Large intestine (tissue), 12 donors: ENCODE results near the gene CHMP2B. TPM values are rescaled to one million over a fixed set of nuclear protein-coding genes. Genes with fewer than 3 reads are reported as not detected.

Source experiments
- DNase-seq, 2 donors: peaks; one replicate each; pipeline versions ENCODE4 v3.0.0 to v3.0.0-alpha.2; 2013
- H3K27ac ChIP-seq: one replicate; pipeline ENCODE4 v1.5.1; 2013; ENCODE audit warnings: low read length
- H3K27me3 ChIP-seq: 2 replicates; pipeline ENCODE4 v1.6.1; 2013; ENCODE audit warnings: low read length; ENCODE audit not compliant: control insufficient read depth, insufficient read depth
- H3K36me3 ChIP-seq: 2 replicates; pipeline ENCODE4 v1.6.1; 2013; ENCODE audit warnings: low read length; ENCODE audit not compliant: control insufficient read depth, insufficient read depth
- H3K4me1 ChIP-seq: one replicate; pipeline ENCODE4 v1.6.1; 2013; ENCODE audit warnings: low read length; ENCODE audit not compliant: control insufficient read depth, insufficient read depth
- H3K4me3 ChIP-seq: one replicate; pipeline ENCODE4 v1.5.1; 2013; ENCODE audit warnings: low read length
- H3K9me3 ChIP-seq: one replicate; pipeline ENCODE4 v1.6.1; 2013; ENCODE audit warnings: mild to moderate bottlenecking, low read depth, low read length, moderate library complexity; ENCODE audit not compliant: control insufficient read depth
- WGBS: methylation state at CpG from one replicate; pipeline ENCODE4 v1.1.5; 2013; ENCODE audit warnings: low lambda C conversion rate; ENCODE audit not compliant: insufficient coverage; 5-methylcytosine and 5-hydroxymethylcytosine counted together
- long read RNA-seq, 11 donors: transcript quantifications; one replicate each; lab custom pipeline, GENCODE V29; 2026
- polyA plus RNA-seq: library from polyadenylated mRNA; unstranded; fragments of 120-200 nt; gene quantifications from one replicate; pipeline ENCODE4 v1.2.1, GENCODE V29; 2013

CHMP2B gene, protein sequence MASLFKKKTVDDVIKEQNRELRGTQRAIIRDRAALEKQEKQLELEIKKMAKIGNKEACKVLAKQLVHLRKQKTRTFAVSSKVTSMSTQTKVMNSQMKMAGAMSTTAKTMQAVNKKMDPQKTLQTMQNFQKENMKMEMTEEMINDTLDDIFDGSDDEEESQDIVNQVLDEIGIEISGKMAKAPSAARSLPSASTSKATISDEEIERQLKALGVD
- polyA plus RNA-seq = 65.6 TPM
- long read RNA-seq, donor 1, transcript CHMP2B-201 (6 exons, 2,557 nt) = major isoform, 20 of 42 reads
- long read RNA-seq, donor 1, partial matches to known transcripts = 22 of 42 reads
- long read RNA-seq, donor 1, other reads (novel, unspliced or antisense) = 0 of 42 reads
- long read RNA-seq, donor 2, transcript CHMP2B-201 (6 exons, 2,557 nt) = major isoform, 51 of 87 reads
- long read RNA-seq, donor 2, partial matches to known transcripts = 32 of 87 reads
- long read RNA-seq, donor 2, other reads (novel, unspliced or antisense) = 0 of 87 reads
- long read RNA-seq, donor 3 = 0 reads
- long read RNA-seq, donor 4, transcript CHMP2B-201 (6 exons, 2,557 nt) = major isoform, 10 of 10 reads
- long read RNA-seq, donor 4, partial matches to known transcripts = 0 of 10 reads
- long read RNA-seq, donor 4, other reads (novel, unspliced or antisense) = 0 of 10 reads
- long read RNA-seq, donor 5, transcript CHMP2B-201 (6 exons, 2,557 nt) = major isoform, 18 of 18 reads
- long read RNA-seq, donor 5, partial matches to known transcripts = 0 of 18 reads
- long read RNA-seq, donor 5, other reads (novel, unspliced or antisense) = 0 of 18 reads
- long read RNA-seq, donor 6, transcript CHMP2B-201 (6 exons, 2,557 nt) = major isoform, 45 of 45 reads
- long read RNA-seq, donor 6, partial matches to known transcripts = 0 of 45 reads
- long read RNA-seq, donor 6, other reads (novel, unspliced or antisense) = 0 of 45 reads
- long read RNA-seq, donor 7, transcript CHMP2B-201 (6 exons, 2,557 nt) = major isoform, 16 of 19 reads
- long read RNA-seq, donor 7, partial matches to known transcripts = 0 of 19 reads
- long read RNA-seq, donor 7, other reads (novel, unspliced or antisense) = 0 of 19 reads
- long read RNA-seq, donor 8, transcript CHMP2B-201 (6 exons, 2,557 nt) = major isoform, 53 of 86 reads
- long read RNA-seq, donor 8, partial matches to known transcripts = 32 of 86 reads
- long read RNA-seq, donor 8, other reads (novel, unspliced or antisense) = 0 of 86 reads
- long read RNA-seq, donor 9, transcript CHMP2B-201 (6 exons, 2,557 nt) = major isoform, 33 of 35 reads
- long read RNA-seq, donor 9, partial matches to known transcripts = 0 of 35 reads
- long read RNA-seq, donor 9, other reads (novel, unspliced or antisense) = 0 of 35 reads
- long read RNA-seq, donor 10, transcript CHMP2B-201 (6 exons, 2,557 nt) = major isoform, 45 of 46 reads
- long read RNA-seq, donor 10, partial matches to known transcripts = 0 of 46 reads
- long read RNA-seq, donor 10, other reads (novel, unspliced or antisense) = 0 of 46 reads
- long read RNA-seq, donor 11, transcript CHMP2B-201 (6 exons, 2,557 nt) = major isoform, 24 of 25 reads
- long read RNA-seq, donor 11, partial matches to known transcripts = 0 of 25 reads
- long read RNA-seq, donor 11, other reads (novel, unspliced or antisense) = 0 of 25 reads

DNA sequence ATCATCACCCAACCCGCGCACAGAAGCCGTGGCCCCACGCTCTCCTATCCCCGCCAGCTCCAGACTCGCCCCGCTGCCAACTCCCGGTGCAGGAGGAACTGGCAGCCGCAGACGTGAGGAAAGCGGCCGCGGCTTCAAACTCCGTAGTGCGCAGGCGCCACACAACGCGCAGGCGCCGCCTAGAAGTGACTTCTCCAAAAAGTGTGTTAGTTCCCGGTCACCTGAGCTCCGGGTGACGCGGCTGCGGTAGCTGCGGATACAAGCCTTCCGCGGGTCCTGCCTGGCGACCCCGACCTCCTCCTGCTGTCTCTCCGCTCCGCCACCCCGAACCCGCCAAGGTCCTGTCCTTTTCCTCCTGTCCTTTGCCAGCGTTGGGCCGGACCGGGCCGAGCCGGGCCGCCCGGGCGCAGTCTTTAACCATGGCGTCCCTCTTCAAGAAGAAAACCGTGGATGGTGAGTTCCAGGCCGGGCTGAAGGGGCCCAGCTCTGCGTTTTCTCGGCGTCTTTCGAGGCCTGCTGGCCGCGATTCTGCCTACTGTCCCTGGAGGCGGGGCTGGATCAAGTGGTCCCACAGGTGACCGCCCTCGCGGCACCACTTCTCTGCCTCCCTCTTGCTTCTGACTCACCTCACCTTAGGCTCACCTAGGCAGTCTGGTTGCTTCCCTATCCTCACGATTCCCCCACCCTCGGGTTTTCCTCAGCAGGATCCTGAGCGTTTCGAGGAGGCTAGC lies at the start of gene CHMP2B:
TSS of gene CHMP2B (plus strand) at position 206 of the 731 bp plus-strand sequence. CDS start at position 420, 214 bp downstream.
- H3K4me3 ChIP-seq = peak within 1 kb of the TSS; percentile 95
- peak; percentile 95 to 96 for DNase-seq
- H3K27me3 ChIP-seq = no peaks in the 10 kb centered on the region
- H3K4me1 ChIP-seq = peaks cover 8% of the 10 kb centered on the region
- peak within 1 kb of the TSS; percentile 98 for H3K27ac ChIP-seq
- WGBS = no CpG with 5 or more reads among the region's 59 CpGs
- H3K9me3 ChIP-seq = peaks cover 2% of the 10 kb centered on the region
- H3K36me3 ChIP-seq = no peaks in the 10 kb centered on the region

DNA sequence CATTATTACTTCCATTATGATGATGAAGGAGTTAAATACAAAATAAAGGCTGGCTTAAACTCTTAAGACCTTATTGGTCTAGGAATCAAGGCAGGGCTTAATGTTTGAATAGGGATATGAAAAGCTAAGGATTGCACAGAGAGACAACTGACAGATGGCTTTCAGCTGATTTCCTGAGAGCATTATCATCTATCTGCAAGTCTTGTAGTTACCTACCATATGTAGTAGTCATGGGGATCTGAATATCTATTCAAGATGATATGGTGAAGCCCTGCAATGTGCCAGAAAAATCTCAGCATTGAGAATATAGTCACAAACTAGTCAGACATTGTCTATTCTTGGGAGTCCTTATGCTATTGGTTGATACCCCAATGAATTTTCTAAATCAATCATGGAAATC lies 47.5 kb upstream of the CHMP2B start:
- H3K36me3 ChIP-seq = no peaks in the 10 kb centered on the region
- DNase-seq = no peak
- no peaks in the 10 kb centered on the region for H3K9me3 ChIP-seq
- no peaks in the 10 kb centered on the region for H3K4me1 ChIP-seq
- H3K27ac ChIP-seq = no peak overlapping the region
- H3K27me3 ChIP-seq = no peaks in the 10 kb centered on the region
- no peak overlapping the region for H3K4me3 ChIP-seq

DNA sequence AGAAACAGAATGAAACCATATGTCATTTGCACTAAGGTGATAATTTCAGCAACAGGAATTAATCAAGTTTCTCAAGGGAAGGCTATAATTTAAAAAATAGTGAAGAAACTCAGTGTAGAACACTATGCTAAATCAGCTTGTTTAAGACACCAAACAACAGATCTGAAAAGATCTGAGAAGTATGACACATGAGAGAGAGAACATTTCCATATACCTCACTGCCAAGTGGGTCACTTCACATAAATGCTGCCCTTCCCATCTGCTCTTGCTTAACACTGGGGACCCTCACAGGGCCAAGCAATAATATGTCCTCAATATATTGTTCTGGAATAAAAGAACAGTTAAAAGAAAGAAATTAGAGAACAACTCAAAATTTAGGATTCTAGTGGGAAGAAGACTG lies 45.6 kb upstream of the CHMP2B start:
- H3K4me1 ChIP-seq = no peaks in the 10 kb centered on the region
- H3K27me3 ChIP-seq = no peaks in the 10 kb centered on the region
- DNase-seq = no peak
- no peaks in the 10 kb centered on the region for H3K9me3 ChIP-seq
- H3K36me3 ChIP-seq = no peaks in the 10 kb centered on the region
- H3K27ac ChIP-seq = no peak overlapping the region
- H3K4me3 ChIP-seq = no peak overlapping the region

DNA sequence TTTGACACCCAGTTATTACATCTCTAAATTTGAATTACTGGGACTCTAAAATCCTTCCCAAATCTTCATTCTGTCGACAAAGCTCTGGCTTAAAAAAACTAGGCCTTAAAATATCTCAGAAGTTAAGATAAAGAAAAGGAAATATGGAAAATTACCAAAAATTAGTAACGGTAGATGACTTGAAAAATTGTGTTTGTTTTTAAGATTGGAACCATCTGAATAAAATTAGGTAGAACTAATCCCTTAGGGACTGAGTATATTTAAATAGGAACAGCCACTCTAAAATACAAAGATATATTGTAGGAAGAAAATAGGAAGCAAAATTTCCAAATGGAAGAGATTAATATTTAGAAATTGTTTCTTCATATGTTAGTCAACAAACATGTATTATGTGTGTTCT lies 45.1 kb upstream of the CHMP2B start:
- Histone ChIP-seq H3K4me3 (no peak overlapping the region), H3K4me1 (no peaks in the 10 kb centered on the region), H3K36me3 (no peaks in the 10 kb centered on the region), H3K9me3 (no peaks in the 10 kb centered on the region), H3K27ac (no peak overlapping the region), H3K27me3 (no peaks in the 10 kb centered on the region)
- 74% methylated on average over 2 of the region's 2 CpGs for WGBS
- no peak for DNase-seq

DNA sequence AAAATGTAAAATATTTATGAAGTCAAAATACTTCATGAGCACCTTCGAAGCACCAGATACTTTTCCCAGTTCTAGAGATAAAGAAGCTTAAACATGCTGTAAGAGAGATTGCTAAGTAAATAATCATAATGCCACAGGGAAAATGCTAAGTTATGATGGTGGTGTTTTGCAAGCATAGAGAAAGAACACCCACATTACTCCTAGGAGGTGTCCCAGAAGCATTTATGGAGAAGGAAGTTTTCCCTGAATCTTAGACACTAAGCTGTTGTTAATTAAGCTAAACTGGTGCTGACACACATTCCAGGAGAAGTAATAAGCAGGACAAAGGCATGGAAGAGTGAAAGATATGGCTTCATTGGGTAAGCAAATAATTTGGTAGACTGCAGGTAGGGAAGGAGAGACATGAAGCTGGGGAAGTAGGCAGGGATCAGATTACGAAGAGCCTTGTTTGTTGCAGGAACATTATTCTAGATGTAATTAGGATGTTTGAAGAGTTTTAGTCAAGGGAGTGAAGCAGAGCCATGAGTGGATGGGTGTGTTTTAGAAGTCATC lies 40.4 kb upstream of the CHMP2B start:
- Histone ChIP-seq H3K27ac (no peak overlapping the region), H3K4me3 (no peak overlapping the region), H3K27me3 (no peaks in the 10 kb centered on the region), H3K4me1 (no peaks in the 10 kb centered on the region), H3K9me3 (no peaks in the 10 kb centered on the region), H3K36me3 (no peaks in the 10 kb centered on the region)
- 100% methylated on average over 1 of the region's 2 CpGs for WGBS
- no peak for DNase-seq

DNA sequence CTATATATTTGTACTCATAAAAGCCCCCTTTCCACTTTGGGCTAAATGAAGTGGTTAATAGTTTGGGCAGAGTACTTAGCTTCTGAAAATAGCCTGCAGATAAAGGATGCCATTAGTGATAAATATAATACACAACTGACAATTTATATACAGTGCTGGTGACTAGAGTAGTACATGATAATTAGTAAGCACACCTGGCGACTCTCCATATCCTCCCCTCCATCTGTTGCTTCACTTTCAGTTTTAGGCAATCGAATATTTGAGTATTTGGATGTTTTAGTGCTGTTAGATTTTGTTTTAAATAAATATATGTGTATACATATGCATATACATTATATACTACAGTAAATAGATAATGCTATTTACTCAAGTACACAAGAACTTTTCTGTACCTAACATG lies 35.9 kb upstream of the CHMP2B start:
- H3K27me3 ChIP-seq = no peaks in the 10 kb centered on the region
- H3K4me1 ChIP-seq = no peaks in the 10 kb centered on the region
- no peak overlapping the region for H3K4me3 ChIP-seq
- H3K36me3 ChIP-seq = no peaks in the 10 kb centered on the region
- no peak for DNase-seq
- H3K9me3 ChIP-seq = no peaks in the 10 kb centered on the region
- H3K27ac ChIP-seq = no peak overlapping the region
- WGBS = no CpG with 5 or more reads among the region's 2 CpGs

DNA sequence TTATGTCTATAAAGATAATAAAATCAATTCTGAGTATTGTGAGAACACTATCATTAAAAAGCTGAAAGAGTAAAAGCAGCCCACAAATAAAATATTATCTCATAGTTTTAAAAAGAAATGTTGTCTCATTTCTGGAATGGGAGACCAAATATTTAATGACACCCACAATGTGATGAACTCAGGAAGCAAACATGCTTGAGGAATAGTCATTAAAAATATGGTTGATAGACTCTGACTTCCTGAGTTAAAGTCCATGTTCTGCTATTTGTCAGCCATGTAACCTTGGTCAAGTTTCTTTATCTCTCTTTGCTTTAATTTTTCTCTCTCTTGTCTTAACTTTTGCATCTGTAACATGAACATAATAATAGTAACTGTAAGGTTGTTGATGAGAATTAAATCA lies 35.5 kb upstream of the CHMP2B start:
- DNase-seq = peak in 1 of 2 donors; percentile 59
- Histone ChIP-seq H3K4me3 (no peak overlapping the region), H3K9me3 (no peaks in the 10 kb centered on the region), H3K27ac (no peak overlapping the region), H3K36me3 (no peaks in the 10 kb centered on the region), H3K4me1 (no peaks in the 10 kb centered on the region), H3K27me3 (no peaks in the 10 kb centered on the region)

DNA sequence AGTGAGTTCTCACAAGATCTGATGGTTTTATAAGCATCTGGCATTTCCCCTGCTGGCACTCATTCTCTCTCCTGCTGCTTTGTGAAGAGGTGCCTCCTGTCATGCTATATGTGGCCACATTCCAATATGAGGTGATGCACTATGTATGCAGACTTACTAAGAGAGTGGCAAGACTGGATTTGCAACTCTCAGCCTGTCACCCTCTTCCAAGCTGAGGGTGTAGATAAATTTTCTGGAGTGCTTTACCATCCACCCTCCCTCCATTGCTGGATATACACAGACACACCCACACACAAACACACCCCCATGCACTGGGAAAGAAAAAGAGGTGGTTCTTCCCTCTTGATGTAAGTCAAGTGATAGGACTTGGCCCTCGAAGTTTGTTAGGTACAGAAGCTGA lies 30.2 kb upstream of the CHMP2B start:
- H3K36me3 ChIP-seq = no peaks in the 10 kb centered on the region
- H3K27ac ChIP-seq = no peak overlapping the region
- no peak overlapping the region for H3K4me3 ChIP-seq
- H3K27me3 ChIP-seq = no peaks in the 10 kb centered on the region
- H3K4me1 ChIP-seq = peaks cover 15% of the 10 kb centered on the region
- DNase-seq = peak in 1 of 2 donors; percentile 15
- no CpG with 5 or more reads among the region's 1 CpG for WGBS
- H3K9me3 ChIP-seq = no peaks in the 10 kb centered on the region

DNA sequence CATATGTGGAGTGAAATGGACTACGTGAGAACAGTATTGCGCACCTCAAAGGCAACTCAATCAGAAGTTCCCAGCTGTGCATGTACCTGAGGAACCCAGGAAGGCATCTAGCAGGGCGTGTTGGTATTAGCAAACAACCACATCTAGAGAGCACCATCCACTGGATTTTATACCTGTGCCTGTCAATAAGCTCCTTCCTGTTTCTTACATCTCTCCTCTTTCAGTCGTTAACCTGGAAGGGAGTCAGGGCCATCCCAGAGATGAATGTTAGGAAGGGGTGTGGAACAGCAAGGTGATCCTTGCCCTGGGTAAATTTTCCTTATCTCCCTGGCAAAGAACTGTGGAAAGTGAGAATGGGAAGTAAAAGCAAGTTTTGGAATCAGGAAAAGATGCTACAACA lies 29.6 kb upstream of the CHMP2B start:
- Histone ChIP-seq H3K36me3 (no peaks in the 10 kb centered on the region), H3K27ac (no peak overlapping the region), H3K27me3 (no peaks in the 10 kb centered on the region), H3K9me3 (no peaks in the 10 kb centered on the region), H3K4me1 (peaks cover 15% of the 10 kb centered on the region), H3K4me3 (no peak overlapping the region)
- peak in 1 of 2 donors; percentile 56 for DNase-seq
- WGBS = no CpG with 5 or more reads among the region's 4 CpGs
